ENCODE data around the gene GSTO2.

- TF ChIP-seq ZNF629 (CRISPR knock-in tag; conservative IDR thresholded peaks at IDR 0.05) = no peak
- TF ChIP-seq ZNF777 (CRISPR knock-in tag; IDR thresholded peaks at IDR 0.05) = no peak
- no peak for TF ChIP-seq ZNF616 (CRISPR knock-in tag; IDR thresholded peaks at IDR 0.05; ENCODE audit: low read depth)
- TF ChIP-seq GABPB1 (CRISPR knock-in tag; IDR thresholded peaks at IDR 0.05) = no peak
- no peak for TF ChIP-seq NFYB (CRISPR knock-in tag; IDR thresholded peaks at IDR 0.05)
- no peak for TF ChIP-seq SMAD3 (CRISPR knock-in tag; IDR thresholded peaks at IDR 0.05)
- no peak for TF ChIP-seq ZNF460 (CRISPR knock-in tag; IDR thresholded peaks at IDR 0.05; ENCODE audit: borderline replicate concordance)
- no peak for TF ChIP-seq RAD51 (IDR thresholded peaks at IDR 0.05; ENCODE audit: borderline replicate concordance)
- TF ChIP-seq MXD4 (CRISPR knock-in tag; IDR thresholded peaks at IDR 0.05) = no peak
- no peak for TF ChIP-seq ZNF652 (CRISPR knock-in tag; IDR thresholded peaks at IDR 0.05; ENCODE audit: borderline replicate concordance, low read depth)
- TF ChIP-seq CTCF (CRISPR knock-in tag; IDR thresholded peaks at IDR 0.05) = no peak
These were observed 48.3 kb downstream of the GSTO2 start for GRCh38 chr10:104317269-104317710.

Data from HepG2 (cell line).